WERI-Rb-1 (cell line): ENCODE data around the gene THEM5.

Experiments
- DNase-seq: peaks from one replicate; pipeline ENCODE4 v3.0.0-alpha.2; 2020
- H3K27ac ChIP-seq: fragments of 250-450 bp; sonication (Bioruptor Pico); 2 replicates; pipeline ENCODE4 v1.5.1; 2020; ENCODE audit warnings: mild to moderate bottlenecking, moderate library complexity
- H3K27me3 ChIP-seq: fragments of 250-450 bp; sonication (Bioruptor Pico); 2 replicates; pipeline ENCODE4 v1.5.1; 2021; ENCODE audit warnings: mild to moderate bottlenecking, low read depth, moderate library complexity; ENCODE audit not compliant: insufficient read depth, severe bottlenecking
- H3K36me3 ChIP-seq: fragments of 250-450 bp; sonication (Bioruptor Pico); 2 replicates; pipeline ENCODE4 v1.5.1; 2020; ENCODE audit warnings: mild to moderate bottlenecking, moderate library complexity
- H3K4me3 ChIP-seq: 2 replicates; pipeline ENCODE4 v1.5.1; 2011; ENCODE audit warnings: low read depth, mild to moderate bottlenecking, control low read depth, low read length
- H3K9me3 ChIP-seq: fragments of 250-450 bp; sonication (Bioruptor Pico); 2 replicates; pipeline ENCODE4 v1.5.1; 2021; ENCODE audit warnings: mild to moderate bottlenecking, moderate library complexity; ENCODE audit not compliant: severe bottlenecking
- TF ChIP-seq, protein P1 (sequence below): IDR thresholded peaks from 2 replicates; pipeline ENCODE4 v1.5.1; 2011; ENCODE audit warnings: low read depth, mild to moderate bottlenecking, control low read depth, inconsistent platforms, low read length

THEM5 gene

DNA sequence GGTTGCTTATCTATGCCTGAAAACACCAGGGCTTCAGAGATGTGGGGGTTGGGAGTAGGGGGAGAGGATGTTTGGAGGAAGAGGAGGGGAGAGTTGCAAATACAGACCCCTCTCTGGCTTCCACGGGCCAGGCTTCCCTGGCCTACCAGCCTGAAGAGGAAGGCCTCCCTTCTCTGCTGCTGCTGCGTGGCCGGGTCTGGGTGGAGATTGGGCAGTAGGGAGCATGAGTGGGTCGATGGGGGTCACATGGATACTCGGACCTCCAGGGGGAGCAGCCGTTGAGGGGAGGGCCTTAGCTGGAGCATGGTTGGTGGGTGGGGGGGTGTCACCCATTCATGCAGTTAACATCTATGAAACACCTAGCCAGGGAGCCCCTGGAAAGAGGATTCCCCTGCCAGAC lies 23.5 kb downstream of the THEM5 start:
- Histone ChIP-seq H3K36me3 (no peaks in the 10 kb centered on the region), H3K4me3 (no peak overlapping the region), H3K27ac (peak overlapping the region; percentile 1; the same call in 1 of the 2 replicates), H3K9me3 (no peaks in the 10 kb centered on the region), H3K27me3 (no peaks in the 10 kb centered on the region)
- TF ChIP-seq, protein P1, sequence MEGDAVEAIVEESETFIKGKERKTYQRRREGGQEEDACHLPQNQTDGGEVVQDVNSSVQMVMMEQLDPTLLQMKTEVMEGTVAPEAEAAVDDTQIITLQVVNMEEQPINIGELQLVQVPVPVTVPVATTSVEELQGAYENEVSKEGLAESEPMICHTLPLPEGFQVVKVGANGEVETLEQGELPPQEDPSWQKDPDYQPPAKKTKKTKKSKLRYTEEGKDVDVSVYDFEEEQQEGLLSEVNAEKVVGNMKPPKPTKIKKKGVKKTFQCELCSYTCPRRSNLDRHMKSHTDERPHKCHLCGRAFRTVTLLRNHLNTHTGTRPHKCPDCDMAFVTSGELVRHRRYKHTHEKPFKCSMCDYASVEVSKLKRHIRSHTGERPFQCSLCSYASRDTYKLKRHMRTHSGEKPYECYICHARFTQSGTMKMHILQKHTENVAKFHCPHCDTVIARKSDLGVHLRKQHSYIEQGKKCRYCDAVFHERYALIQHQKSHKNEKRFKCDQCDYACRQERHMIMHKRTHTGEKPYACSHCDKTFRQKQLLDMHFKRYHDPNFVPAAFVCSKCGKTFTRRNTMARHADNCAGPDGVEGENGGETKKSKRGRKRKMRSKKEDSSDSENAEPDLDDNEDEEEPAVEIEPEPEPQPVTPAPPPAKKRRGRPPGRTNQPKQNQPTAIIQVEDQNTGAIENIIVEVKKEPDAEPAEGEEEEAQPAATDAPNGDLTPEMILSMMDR, result no peak
- DNase-seq, result no peak

DNA sequence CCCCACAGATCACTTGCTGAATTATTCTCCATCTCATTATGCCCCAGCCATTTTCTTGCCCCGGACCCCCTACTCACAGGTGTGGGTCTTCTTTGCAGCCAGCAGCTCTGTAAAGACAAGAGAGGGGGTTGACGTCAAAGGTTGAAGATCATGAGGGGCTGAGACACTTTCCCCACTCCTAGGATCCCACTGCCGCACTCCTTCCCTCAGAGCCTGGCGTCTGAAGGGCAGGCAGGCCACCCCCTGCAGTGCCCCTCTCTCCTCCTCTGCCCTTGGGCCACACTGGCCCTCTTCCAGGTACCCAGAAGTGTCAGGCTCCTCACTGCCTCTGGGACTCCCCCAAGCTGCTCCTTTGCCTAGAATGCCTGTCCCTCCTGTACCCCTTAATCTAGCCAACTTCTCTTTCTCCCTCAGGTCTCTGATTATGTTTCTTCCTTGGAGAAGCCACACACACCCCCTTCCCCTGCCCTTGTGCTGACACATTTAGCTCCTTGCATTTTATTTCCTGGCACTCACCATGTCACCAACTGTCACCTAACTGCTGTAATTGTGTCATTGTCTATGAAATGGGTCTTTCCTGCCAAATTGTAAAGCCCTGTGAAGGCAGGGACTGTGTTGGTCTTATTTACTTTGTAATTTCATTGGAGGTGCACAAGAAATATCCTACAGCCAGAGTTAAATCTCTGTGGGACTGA lies 24.0 kb downstream of the THEM5 start:
- H3K27me3 ChIP-seq, result no peaks in the 10 kb centered on the region
- H3K4me3 ChIP-seq, result no peak overlapping the region
- no peaks in the 10 kb centered on the region for H3K9me3 ChIP-seq
- no peak for DNase-seq
- TF ChIP-seq, protein P1, result no peak
- no peaks in the 10 kb centered on the region for H3K36me3 ChIP-seq
- no peak overlapping the region for H3K27ac ChIP-seq

DNA sequence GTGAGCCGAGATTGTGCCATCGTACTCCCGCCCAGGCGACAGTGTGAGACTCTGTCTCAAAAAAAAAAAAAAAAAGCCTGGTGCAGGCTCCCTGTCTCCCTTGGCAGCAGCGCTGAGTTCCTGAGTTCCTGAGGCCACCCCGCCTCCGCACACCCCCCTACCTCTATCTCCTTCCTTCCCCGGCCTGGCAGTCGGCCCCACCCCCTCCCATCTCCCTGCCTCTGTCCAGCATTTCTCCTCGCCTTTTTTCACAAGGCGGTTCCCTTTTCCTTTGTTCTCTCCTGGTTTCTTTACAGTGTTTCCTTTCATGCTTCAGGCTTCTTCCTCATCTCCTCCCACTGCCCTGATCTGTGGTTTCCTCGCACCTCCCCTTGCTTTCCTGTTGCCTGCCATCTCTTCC lies 24.6 kb downstream of the THEM5 start:
- peak; percentile 60 for DNase-seq
- TF ChIP-seq, protein P1, result no peak
- Histone ChIP-seq H3K27ac (no peak overlapping the region), H3K27me3 (no peaks in the 10 kb centered on the region), H3K36me3 (no peaks in the 10 kb centered on the region), H3K4me3 (no peak overlapping the region), H3K9me3 (no peaks in the 10 kb centered on the region)

DNA sequence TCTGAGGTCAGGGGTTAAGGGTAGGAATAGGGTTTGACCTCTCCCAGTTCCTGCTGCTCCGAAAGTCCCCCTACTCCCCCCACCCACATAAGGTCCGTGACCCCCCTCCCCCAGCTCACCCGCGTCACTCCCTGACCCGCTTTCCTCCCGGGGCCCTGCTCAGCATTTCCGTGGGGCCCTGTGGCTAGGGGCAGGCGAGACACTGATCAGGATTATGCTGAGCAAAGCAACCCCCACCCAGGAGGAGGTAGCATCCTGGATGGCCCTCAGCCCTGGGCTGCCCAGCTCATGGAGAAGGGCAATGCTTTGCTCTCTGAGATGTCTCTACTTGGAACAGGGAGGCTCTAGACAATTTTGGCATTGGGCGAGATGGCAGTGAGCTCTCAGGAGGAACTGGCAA lies 25.7 kb downstream of the THEM5 start:
- Histone ChIP-seq H3K27ac (peak overlapping the region; percentile 0; the same call in 1 of the 2 replicates), H3K36me3 (no peaks in the 10 kb centered on the region), H3K4me3 (no peak overlapping the region), H3K27me3 (no peaks in the 10 kb centered on the region), H3K9me3 (no peaks in the 10 kb centered on the region)
- TF ChIP-seq, protein P1, result no peak
- peak; percentile 84 for DNase-seq

DNA sequence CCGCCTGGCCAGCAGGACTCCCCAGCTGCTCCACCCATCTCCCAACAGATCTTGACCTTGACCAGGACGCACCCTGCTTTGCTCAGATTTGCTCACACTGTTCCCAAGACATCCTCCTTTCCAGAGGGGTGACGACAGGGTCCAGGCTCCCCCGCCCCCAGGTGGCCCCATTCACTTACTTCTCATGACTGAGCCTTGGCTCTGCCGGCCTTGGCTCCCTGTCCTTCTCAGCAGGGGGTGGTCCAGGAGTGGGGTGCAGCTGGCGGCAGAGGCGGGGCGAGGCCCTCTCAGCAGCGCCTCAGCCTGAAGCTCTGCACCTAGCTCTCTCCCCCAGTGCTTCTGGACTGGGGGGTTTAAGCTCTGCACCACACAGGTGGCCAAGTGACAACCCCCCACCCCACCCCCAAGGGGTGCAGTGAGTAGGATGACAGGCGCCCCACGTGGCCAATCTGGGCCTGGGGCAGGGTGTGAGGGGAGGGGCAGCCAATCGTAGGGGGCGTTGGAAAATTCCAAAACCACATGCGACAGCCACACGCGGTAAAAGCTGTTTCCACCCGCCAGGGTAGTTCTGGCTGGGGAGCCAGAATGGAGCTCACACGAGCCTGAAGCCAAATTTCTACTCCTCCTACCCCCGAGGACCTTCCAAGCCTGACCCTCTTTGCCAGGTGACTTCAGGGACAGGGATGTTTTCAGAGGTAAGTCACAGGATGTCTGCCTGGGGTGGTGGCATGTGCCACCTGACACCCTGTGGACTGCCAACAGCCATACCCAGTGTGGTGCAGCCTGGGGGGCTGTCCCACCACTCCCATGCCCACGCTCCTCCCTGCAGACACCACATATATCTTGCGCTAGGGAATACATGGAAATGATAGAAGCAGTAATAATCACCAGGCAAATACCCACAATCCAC lies 27.5 kb downstream of the THEM5 start:
- H3K36me3 ChIP-seq, result no peaks in the 10 kb centered on the region
- H3K9me3 ChIP-seq, result no peaks in the 10 kb centered on the region
- TF ChIP-seq, protein P1, result no peak
- no peak overlapping the region for H3K27ac ChIP-seq
- no peaks in the 10 kb centered on the region for H3K27me3 ChIP-seq
- peak; percentile 56 for DNase-seq
- no peak overlapping the region for H3K4me3 ChIP-seq
